M059J (cell line): ENCODE data around the gene IPO9. TPM values are rescaled to one million over a fixed set of nuclear protein-coding genes. Genes with fewer than 3 reads are reported as not detected.

Source experiments
- DNase-seq: peaks from one replicate; pipeline ENCODE4 v3.0.0-alpha.2; 2012; ENCODE audit warnings: low read depth
- total RNA-seq: library from RNA; depleted of rRNA; stranded (reverse); fragments of >200 nt; shearing (Covaris generic); gene quantifications from 2 replicates; pipeline ENCODE4 v1.2.3, GENCODE V29; 2014; rRNA removed

The IPO9 gene
- total RNA-seq, result 31.3 and 43.9 TPM in 2 replicates

DNA sequence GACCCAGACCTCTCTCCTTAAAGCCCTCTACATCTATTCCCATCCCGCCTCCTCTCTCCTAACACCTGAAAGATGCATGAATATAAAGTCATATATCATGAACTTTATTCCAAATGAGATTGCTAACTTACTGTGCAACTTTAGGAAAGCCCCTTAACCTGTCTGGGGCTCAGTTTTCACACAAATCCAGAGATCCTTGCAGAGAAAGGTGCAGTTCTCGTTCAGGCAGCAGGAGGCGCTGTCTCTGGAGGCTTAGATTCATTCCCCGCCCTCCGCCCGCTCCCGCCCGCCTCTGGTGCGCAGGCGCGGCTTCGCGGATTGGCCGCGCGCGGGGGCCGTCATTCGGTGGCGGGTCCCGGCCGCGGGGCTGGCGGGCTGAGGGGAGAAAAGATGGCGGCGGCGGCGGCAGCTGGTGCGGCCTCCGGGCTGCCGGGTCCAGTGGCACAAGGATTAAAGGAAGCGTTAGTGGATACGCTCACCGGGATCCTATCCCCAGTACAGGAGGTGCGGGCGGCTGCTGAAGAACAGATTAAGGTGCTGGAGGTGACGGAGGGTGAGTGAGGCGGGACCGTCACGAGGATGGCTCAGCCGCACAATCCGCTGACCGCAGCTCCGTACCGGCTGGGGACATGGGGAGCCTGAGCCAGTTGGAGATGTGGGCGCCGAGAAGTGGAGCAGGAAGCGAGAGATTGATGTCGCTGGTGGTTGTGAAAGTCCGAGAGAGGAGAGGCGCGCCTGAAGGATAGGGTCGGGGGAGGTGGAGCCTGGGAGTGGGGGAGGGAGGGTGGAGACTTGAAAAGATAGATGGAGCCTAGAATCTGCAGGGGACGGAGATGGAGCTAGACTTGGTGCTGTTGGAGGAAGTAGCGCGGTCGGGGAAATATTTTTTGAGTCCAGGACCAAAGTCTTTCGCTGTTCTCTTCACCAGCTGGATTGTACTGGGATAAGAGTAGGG is at the start of gene IPO9:
IPO9 (plus strand) TSS at position 338 of the 955 bp plus-strand sequence; CDS start at position 391, 53 bp downstream.
- DNase-seq, result peak; percentile 91

DNA sequence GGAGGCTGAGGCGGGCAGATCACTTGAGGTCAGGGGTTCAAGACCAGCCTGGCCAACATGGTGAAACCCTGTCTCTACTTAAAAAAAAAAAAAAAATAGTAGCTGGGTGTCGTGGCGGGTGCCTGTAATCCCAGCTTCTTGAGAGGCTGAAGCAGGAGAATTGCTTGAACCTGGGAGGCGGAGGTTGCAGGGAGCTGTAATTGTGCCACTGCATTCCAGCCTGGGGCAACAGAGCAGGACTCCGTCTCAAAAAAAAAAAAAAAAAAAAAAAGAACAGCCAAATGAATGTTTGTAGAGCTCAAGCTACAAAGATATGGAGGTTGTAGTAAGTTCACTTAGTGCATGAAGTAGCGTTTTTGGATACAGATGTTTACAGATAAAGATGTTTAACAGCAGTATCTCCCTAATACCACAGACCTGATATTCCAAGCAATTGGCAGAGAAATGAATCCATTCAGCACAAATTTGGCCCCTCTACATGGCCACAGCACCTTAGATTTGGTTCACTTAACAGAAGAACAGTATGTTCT is 49.5 kb upstream of the IPO9 start:
- no peak for DNase-seq

DNA sequence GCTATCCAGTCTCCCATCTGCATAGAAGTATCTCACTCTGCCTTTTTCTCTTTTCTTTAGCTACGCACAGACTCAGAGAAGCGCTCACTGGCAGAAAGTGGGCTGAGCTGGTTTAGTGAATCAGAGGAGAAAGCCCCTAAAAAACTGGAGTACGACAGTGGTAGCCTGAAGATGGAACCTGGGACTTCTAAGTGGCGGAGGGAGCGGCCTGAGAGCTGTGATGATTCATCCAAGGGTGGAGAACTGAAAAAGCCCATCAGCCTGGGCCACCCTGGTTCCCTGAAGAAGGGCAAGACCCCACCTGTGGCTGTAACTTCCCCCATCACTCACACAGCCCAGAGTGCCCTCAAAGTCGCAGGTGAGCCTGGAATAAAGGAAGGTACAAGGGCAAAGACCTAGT is 48.0 kb upstream of the IPO9 start:
- no peak for DNase-seq

DNA sequence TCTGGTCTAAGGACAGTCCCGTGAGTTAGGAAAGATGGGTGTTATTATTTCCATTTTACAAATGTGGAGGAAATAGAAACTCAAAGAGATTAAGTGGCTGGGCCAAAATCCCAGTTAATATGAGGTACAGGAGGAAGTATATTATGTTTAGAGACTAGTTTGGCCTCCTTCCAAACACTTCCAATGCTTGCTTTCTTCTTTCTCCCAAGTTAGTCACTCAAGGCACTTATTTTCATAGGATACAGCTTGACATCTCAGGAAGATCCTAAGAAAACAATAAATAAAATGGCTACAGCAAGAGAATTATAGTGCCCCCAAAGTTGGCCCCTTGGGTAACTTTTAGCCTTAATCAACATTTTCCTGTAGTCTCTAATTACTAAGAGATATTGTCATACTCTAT is 47.5 kb upstream of the IPO9 start:
- DNase-seq, result peak; percentile 54

DNA sequence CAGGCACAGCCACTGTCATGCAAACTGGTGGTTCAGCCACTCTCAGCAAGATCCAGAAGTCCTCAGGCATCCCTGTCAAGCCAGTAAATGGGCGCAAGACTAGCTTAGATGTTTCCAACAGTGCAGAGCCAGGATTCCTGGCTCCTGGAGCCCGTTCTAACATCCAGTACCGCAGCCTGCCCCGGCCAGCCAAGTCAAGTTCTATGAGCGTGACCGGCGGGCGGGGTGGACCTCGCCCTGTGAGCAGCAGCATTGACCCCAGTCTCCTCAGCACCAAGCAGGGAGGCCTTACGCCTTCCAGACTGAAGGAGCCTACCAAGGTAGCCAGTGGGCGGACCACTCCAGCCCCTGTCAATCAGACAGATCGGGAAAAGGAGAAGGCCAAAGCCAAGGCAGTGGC is 46.6 kb upstream of the IPO9 start:
- DNase-seq, result no peak

DNA sequence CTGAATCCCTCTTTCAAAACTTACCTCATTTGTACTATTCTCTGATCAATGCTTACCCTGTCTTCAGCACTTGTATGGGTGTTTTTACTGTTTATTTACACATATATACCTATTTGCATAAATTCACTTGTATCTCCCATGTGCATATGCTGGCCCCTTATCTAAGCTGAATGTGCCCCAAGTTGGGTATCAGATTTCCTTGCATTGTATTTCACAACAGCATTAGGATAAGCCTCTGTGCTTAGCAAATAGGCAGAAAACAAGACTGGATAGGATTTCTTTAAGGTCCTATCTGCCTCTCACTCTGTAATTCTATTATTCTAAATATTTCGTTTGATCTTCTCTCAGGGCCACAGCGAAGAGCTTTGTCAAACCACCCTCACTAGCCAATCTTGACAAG is 45.9 kb upstream of the IPO9 start:
- DNase-seq, result no peak

DNA sequence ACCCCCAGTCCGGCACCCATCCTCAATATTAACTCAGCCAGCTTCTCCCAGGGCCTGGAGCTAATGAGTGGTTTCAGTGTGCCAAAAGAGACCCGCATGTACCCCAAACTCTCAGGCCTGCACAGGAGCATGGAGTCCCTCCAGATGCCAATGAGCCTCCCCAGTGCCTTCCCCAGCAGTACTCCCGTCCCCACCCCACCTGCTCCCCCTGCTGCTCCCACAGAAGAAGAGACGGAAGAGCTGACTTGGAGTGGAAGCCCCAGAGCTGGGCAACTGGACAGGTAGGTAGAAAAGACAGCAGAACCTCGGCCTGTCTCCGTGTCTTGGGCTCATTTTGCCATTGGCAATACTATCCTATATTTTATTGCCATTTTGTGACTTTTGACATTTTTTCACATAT is 45.4 kb upstream of the IPO9 start:
- no peak for DNase-seq

DNA sequence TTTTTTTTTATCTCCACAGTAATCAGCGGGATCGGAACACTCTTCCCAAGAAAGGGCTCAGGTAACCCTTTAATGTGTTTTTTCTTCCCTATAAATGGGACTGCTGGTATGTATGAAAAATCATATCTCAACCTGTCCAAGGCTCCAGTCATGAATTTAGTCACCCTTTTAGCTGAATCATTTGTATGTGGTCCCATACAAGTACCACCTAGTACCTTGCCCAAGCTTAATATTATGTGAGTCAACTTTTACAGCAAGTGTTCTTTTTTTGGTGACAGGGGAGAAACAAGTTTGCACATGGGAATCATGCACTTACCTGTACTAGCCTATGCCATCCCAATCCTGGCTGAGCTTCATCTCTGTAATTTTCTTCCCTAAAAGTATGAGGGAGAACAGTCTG is 43.7 kb upstream of the IPO9 start:
- no peak for DNase-seq

DNA sequence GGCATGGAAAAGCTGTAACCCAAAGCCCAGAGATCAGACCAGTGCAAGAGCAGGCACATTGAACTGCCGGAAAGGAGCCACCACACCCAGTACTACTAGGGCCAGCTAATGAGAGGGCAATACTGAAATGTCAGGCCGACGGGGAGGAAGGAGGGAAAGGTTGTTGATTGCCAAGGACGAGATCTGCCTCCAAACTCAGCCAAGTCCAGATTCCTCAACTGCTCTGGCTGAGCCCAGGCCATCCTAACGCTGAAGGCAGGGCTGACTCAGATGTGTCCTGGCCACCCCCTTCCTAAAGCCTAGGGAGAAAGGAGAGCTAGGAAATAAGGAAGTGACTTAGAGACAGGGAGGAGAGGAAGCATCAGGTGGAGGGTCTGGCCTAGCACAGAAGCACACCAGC is 42.1 kb upstream of the IPO9 start:
- no peak for DNase-seq

DNA sequence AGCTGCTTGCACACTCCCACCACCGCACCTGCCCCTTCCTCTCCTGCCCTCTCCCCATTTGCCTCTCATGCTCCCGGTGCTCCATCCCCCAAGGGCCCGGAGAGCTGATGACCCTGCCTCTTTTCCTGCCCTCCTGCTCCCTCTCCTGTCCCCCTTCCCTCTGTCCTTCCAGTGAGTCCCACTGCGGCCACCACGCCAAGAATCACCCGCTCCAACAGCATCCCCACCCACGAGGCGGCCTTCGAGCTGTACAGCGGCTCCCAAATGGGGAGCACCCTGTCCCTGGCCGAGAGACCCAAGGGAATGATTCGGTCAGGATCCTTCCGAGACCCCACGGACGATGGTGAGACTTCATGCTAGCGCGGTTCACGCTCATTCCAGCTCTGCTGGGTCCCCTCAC is 40.7 kb upstream of the IPO9 start:
- no peak for DNase-seq

DNA sequence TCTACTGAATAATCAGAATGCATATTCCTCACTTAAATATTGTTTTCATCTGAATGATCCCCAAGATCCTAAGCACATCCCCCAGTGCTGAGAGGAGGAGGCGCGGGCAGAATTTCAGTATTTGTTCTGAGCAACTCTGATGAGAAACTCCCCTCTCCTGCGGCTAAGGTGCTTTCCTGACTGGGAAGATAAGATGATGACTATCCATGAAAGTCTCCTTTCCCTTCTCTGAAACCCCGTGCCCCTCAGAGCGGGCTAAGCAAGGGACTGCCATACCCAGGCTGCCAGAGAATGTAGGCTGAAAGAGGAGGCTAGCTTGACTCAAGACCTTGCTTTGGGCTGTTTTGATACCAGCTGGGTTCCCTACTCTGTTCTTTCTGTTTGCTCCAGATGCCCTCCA is 39.7 kb upstream of the IPO9 start:
- no peak for DNase-seq

DNA sequence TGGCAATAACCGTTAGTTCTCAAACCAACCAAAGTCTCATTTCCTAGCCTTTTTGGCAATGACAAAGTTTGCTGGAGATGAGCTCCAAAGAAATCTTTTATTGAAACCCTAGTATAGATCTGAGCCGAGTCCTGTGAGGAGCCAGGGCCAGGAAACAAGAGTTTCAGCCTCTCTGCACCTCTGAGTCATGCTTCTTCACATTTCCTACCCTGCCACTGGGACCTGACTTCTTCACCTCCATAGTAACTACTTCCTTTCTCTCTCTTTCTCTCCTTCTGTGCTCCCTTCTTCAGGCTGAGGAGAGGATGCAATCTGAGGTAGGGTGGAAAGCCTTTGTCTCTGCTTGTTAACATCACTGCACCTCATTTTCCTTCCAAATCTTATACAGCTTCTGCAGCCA is 38.7 kb upstream of the IPO9 start:
- DNase-seq, result peak; percentile 77

DNA sequence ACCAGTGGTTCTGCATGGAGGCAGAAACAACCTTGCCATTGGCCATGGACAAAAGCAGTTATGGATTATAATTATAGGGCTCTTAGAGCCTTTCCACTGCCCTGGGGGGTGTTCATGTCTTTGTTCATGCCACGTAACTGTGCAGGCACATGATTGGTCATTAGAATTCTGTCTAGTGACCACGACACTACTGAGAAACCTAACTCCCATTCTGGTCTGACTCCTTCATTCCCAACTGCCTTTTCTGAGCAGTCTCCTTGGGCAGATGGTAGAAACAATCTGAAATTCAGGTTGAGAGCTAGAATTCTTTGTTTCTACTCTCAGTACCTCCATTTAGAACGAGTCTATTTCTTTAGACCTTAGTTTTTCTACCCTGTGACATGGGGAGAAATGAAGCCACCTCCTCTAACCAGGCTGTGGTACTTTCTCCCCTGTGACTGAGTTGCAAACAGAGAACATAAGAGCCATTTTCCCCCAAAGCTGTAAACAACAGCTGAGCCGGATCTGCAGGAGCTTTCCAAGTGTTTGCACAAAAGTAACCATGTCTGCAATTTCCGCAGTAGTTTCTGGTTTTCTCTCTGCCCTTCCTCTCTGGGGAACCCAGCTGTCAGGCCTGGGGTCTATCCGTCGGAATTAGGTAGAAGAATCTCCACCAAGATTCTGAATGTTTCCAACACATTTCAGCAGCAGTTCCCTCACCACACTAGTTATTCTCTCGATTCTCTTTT is 37.7 kb upstream of the IPO9 start:
- DNase-seq, result no peak

DNA sequence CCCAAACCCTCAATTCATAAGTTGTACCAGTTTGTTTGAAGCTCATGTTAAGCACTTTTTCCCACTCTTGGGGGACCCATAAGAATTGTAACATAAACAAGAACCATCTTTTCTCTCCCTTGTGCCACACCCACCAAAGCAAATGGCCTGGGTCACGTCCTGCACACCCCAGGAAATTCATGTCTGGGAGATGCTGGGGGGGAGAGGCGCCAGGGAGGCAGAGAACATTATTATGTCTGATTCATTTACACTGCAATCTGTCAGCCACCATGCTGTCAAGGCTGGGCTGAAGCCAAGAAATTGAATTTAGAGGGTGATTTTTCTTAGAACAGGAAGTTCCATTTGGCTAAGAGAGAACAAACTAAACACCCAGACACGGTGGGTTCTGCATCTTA is 37.2 kb upstream of the IPO9 start:
- peak; percentile 90 for DNase-seq

DNA sequence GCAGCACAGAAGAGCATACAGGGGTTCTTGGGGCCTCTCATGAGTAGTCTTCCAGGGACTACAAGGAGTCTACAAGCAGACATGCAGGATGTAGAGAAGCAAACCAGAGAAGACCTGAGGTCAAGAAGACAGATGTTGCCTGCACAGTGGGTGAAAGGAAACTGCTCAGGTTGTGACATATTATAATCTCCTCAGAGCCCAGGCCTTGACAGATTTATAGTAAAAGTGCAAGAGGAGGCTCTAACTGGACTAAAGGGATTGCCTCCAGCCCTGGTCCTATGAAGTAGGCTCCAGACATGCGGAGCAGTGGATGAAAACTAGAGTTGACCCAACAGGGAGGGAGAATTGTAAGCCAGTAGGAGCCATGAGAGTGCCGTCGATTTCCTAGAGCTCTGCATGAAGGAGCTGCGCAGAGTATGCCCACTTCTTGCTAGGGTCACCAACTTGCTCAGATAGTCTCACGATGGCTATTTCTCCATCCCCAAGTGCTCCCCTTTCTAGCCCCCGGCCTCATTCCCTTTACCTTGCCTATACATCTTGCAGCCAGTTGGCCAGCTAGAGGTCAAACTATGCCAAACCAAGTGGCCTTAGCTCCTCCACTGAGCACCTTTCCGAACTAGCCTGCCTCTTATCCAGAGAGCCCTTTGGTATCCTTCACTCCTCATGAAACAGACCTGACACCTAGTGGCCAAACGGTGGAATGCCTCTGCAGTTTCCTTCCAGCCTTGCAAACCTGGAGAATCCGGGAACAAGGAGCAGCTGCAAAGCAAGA is 36.2 kb upstream of the IPO9 start:
- peak; percentile 90 for DNase-seq

DNA sequence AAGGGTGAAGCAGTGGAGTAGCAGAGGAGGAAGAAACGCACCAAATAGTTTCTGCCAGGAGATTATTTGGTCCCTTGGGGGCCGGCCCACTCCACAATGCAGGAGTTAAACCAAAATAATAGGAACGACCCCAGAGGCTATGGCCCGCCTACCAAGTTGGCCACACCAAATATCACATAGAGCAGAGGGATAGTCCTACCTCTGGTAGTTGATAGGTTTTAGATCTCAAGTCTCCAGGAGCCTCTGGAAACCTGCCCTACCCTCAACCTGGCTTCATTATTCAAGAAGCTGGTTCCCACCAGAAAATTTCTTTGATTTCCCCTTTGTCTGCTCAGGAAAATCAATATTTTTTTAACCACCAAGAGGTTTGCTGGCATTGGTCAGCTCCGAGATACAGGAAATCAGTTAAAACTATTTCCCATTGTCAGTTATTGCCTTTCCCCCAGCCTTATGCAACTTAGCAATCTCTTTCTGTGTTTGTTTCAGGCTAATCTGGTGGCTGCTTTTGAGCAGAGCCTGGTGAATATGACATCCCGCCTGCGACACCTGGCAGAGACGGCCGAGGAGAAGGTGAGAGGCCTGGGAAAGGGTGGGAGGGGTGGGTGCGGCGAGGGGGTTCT is 35.5 kb upstream of the IPO9 start:
- no peak for DNase-seq

DNA sequence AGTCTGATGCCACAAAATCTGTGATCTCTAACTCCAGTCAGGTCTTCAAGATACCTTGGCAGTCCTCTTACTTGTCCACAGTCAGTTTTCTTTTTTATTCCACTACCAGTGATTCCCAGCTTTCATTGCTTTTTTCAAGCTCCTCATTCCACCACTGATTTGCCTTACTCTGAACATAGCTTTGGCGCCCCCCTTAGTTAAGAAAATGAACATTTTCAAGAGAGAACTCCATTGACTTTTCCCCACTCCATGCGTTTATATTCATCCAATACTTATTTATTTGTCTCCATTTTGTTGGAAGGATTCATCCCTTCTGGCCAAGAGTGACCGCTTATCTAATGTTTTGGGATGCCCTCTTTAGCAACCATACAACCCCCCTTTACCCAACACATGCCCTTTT is 33.9 kb upstream of the IPO9 start:
- DNase-seq, result no peak

DNA sequence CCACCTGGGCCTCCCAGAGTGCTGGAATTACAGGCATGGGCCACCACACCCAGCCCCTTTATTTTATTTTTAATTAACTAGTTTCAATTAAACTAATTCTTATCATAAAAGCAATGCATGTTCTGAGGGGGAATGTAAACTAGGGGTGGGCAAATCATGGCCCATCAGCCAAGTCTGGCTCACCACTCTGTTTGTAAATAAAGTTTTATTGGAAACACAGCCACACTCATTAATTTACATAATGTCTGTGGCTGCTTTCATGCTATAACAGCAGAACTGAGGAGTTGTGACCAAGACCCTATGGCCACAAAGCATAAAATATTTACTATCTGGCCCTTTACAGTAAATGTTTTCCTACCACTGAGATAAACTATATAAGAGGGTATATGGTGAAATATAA is 28.7 kb upstream of the IPO9 start:
- no peak for DNase-seq

DNA sequence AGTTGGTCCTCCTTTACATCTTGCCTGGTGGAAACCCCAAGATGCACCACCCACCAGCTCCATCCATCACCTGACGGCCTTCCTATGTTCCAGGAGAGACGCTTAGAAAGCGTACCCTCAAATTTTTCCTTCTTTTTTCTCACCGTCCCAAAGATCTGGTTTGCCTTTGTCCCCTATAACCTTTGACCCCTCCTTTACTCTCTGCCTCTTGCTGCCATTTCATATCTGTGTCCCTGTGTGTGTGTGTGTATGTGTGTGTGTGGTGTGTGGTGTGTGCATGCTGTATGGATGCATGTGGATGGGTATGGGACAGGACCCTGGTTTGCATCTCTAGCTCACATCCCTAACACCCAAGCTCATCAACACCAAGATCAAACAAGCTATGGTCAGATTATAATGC is 22.2 kb upstream of the IPO9 start:
- DNase-seq, result no peak

DNA sequence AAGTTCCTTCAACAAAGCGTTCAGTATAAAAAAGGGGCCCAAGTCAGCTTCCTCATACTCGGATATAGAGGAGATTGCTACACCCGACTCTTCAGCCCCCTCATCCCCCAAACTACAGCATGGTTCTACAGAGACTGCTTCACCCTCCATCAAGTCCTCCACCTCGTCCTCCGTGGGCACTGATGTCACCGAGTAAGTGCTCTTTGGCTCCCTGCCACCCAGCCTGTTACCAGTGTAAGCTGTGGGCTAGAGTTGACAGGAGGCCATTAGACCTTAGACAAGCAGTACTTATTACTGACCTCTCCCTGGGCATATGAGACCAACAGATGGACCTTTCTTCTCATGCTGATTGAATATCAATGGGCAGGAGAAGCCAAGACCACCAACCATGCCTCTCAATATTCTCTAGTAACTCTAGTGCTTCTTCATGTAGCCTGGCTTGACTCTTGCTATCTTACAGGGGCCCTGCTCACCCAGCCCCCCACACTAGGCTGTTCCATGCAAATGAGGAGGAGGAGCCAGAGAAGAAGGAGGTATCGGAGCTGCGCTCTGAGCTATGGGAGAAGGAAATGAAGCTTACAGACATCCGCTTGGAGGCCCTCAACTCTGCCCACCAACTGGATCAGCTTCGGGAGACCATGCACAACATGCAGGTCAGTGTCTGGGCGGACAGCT is 20.9 kb upstream of the IPO9 start:
- no peak for DNase-seq

DNA sequence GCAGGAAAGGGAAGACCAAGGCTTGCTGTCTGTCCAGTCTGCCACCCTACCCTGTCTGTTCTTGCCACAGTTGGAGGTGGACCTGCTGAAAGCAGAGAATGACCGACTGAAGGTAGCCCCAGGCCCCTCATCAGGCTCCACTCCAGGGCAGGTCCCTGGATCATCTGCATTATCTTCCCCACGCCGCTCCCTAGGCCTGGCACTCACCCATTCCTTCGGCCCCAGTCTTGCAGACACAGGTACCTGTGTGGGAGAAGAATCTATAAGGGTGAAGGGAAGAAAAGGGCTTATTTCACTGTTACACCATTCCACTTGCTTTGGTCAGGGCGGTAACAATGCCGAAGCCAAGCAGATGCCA is 20.3 kb upstream of the IPO9 start:
- no peak for DNase-seq
